Peyer's patch (tissue), 4 donors: ENCODE data around the gene ACD.

Source experiments
- POLR2A ChIP-seq, 2 donors: fragments of 450-650 bp; IDR thresholded peaks; one replicate each; pipeline ENCODE4 v1.5.1; 2017; ENCODE audit warnings: antibody characterized with exemption in 2 of 2, mild to moderate bottlenecking in 2 of 2, moderate library complexity in 2 of 2
- TF ChIP-seq, protein P1 (sequence below), 6 experiments: fragments of 450-650 bp in 4 of 6; fragments of 200-600 bp in 2 of 6; sonication (generic) in 1 of 6; IDR thresholded peaks; one replicate each; pipeline ENCODE4 v1.5.1; 2017 to 2019; ENCODE audit warnings: antibody characterized with exemption in 6 of 6, mild to moderate bottlenecking in 3 of 6, moderate library complexity in 1 of 6

GRCh38 chr16:67663877-67664222 lies 3.8 kb upstream of the ACD start:
- TF ChIP-seq, protein P1, sequence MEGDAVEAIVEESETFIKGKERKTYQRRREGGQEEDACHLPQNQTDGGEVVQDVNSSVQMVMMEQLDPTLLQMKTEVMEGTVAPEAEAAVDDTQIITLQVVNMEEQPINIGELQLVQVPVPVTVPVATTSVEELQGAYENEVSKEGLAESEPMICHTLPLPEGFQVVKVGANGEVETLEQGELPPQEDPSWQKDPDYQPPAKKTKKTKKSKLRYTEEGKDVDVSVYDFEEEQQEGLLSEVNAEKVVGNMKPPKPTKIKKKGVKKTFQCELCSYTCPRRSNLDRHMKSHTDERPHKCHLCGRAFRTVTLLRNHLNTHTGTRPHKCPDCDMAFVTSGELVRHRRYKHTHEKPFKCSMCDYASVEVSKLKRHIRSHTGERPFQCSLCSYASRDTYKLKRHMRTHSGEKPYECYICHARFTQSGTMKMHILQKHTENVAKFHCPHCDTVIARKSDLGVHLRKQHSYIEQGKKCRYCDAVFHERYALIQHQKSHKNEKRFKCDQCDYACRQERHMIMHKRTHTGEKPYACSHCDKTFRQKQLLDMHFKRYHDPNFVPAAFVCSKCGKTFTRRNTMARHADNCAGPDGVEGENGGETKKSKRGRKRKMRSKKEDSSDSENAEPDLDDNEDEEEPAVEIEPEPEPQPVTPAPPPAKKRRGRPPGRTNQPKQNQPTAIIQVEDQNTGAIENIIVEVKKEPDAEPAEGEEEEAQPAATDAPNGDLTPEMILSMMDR (IDR thresholded peaks at IDR 0.05), result no peak
- no peak for TF ChIP-seq POLR2A (IDR thresholded peaks at IDR 0.05)
